Fibroblast of peridontal ligament (primary cell): ENCODE results near the gene MAP4K4.
A peak's percentile ranks its signal among the peaks of the same experiment; 100 is the strongest.
"Not testable (repeated sequence)": the region's sequence is repeated elsewhere in the genome, so short reads cannot be mapped to it uniquely, and the experiment has no call there.

ENCODE experiments used
- DNase-seq: peaks from one replicate; pipeline ENCODE4 v3.0.0-alpha.2; 2010; ENCODE audit errors: extremely low read depth

The MAP4K4 gene

GRCh38 chr2:101742547-101742946, 45.0 kb downstream of the MAP4K4 start:
- no peak for DNase-seq

DNA sequence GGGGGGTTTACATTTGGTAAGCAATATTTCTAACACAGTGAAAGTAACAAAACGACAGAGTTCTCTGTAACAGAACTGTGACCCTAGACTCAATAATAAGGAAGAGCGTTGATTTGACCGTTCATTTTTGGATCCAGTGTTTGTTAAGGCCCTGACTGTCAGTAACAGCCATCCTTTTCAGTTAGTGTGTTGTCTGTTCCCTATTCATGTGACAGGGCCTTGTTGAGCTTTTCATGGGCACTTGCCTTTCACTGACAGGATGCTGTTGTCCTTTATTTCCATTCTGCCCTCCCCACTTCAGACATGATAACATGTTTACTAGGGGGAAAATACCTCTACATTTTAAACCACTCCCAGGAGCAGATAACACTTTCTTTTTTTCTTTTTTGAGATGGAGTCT, 45.8 kb downstream of the MAP4K4 start:
- DNase-seq = no peak

DNA sequence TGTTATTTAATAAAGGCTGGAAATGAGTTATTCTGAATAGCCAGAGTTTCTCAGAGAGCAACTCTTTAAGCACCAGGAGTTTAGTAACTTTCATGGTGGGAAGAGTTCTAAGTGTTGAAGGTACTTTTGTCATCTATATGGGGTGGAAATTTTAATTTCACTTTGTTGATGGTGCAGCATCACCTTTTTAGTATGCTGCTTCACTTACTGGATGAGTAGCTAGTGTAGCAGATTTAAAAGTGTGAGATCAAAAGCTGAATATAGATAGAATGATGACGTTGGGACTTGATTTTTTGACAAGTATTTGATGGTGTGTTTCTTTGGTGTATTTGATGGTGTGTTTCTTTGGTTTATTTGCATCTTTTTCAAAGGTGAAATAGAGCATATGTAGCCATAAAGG, 47.3 kb downstream of the MAP4K4 start:
- no peak for DNase-seq

DNA sequence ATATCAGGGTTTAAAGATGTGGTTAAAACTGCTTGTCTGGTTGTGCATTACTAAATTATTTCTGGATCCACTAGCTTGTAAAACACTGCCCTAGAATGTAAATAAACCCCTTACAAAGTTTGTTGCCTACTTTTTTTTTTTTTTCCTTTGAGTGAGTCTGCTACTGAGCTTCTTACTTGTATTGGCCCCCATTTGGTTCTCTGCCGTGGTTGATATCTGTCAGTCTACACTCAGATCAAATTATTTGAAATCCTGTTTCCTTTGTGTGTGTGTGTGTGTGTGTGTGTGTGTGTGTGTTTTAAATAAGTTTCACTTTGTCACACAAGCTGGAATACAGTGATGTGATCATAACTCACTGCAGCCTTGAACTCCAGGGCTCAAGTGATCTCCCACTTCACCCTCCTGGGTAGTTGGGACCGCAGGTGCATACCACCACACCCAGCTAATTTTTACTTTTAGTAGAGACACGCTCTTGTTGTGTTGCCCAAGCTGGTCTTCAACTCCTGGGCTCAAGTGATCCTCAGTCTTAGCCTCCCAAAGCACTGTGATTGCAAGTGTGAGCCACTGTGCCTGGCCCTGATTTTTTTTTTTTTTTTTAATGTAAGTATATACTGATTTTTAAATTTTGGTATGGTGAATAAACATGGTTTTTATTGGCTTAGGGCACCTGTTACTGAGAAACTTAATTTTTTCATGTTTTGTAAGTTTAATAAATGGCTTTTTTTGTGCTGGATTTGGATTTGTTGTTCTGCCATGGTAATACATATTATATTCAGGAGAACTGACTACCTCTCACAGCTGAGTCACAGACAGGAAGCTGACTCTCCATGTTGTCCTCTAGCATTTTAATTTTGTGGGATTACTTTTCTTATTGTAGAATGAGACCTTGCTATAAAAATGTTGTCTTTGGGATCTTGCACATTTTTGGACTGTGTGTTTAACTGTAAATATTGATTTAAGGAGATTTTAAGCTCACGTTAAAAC, 48.5 kb downstream of the MAP4K4 start:
- peak; percentile 65 for DNase-seq

- DNase-seq = no peak
Measured at GRCh38 chr2:101748000-101748399, 50.5 kb downstream of the MAP4K4 start.

DNA sequence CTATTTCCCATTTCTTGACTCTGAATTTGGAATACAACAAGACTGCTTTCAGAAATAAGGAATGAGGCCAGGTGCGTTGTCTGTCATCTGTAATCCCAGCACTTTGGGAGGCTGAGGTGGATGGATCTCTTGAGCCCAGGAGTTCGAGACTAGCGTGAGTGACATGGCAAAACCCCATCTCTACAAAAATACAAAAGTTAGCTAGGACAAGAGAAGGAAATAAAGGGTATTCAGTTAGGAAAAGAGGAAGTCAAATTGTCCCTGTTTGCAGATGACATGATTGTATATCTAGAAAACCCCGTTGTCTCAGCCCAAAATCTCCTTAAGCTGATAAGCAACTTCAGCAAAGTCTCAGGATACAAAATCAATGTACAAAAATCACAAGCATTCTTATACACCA, 51.0 kb downstream of the MAP4K4 start:
- DNase-seq = not testable (repeated sequence)

DNA sequence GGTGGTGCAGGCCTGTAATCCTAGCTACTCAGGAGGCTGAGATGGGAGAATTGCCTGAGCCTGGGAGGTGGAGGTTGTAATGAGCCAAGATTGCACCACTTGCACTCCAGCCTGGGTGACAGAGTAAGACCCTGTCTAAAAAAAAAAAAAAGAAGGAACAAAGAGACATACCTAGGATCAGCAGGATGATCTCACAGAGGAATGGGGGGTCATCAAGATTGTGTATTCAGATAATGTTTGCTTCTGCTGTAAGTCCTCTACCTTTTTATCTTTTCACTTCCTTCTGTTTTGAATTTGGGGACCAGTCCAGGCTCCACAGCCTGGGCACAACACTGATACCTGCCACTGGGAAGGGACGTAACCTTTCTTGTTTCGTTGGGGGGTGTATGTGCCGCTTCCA, 53.2 kb downstream of the MAP4K4 start:
- DNase-seq = no peak

- no peak for DNase-seq
Measured at GRCh38 chr2:101751276-101751815, 53.8 kb downstream of the MAP4K4 start.

DNA sequence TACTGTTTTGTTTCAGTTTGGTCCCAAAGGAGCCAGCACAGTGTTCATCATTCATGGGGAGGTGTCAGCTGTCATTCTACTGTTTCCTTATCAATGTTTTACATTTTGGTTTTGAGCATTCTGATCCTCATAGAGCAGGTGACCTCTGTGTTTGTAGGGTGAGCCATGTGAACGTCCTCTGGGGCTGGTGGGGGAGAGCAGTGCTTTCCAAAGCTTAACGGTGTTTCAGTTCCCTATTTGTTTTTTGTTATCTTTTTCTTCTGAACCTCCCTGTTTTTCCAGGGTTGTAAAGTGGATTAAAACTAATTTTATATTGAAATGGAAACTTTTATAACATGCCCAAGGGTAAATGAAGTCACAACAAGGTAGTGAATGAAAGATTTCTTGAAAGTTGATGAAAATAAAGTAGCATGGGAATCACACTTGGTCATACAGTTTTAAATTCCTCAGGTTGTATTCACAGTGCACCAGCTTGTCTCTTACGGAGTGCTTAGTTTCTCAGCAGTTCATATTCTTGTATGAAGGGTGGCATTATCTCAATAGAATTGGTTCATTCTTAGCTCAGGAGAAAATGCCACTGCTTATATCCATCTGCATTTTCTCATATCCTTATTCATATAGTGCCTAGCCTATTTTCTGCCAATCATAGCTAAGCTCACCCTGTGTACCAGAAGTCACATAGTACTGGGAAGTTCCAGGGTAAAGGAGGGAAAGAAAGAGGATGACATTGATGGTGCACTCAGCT, 54.5 kb downstream of the MAP4K4 start:
- no peak for DNase-seq

DNA sequence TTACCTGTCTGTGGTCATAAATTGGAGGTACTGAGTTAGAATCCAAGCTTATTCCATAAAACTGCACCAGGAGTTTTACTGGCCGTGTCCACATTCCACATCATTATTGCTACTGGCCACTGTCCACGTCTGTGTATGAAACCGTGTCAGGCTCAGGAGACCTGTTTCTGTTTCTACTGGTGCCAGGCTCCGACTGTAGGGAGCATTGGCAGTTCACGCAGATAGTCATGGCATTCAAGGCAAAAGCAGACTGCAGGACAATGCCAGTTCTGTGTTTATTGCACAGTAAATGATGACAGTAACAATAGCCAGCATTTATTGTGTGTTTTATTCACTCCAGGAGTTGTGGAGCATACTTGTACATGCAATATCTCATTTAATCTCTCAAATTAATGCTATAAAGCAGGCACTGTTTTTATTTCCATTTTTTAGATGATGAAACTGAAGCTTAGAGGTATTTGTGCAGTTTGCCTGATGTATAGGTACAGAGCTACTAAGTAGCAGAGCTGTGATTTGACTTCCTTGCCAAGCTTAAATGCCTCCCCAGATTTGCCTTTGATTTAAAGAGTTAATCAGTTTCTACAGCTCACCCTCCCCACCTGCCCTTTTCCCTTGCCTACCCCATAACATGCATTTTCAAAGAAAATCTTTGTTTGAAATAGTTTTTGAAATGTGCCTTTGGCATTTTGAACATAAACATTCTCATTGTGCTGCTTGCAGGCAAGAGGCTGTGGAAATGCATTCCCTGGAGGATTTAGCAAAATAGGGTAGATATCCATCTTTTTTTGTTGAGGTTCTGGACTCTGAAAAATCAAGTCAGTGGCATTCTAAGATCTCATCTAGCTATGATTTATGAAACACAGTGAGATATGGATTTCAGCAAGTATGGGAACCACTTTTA, 55.5 kb downstream of the MAP4K4 start:
- DNase-seq = peak; percentile 81

DNA sequence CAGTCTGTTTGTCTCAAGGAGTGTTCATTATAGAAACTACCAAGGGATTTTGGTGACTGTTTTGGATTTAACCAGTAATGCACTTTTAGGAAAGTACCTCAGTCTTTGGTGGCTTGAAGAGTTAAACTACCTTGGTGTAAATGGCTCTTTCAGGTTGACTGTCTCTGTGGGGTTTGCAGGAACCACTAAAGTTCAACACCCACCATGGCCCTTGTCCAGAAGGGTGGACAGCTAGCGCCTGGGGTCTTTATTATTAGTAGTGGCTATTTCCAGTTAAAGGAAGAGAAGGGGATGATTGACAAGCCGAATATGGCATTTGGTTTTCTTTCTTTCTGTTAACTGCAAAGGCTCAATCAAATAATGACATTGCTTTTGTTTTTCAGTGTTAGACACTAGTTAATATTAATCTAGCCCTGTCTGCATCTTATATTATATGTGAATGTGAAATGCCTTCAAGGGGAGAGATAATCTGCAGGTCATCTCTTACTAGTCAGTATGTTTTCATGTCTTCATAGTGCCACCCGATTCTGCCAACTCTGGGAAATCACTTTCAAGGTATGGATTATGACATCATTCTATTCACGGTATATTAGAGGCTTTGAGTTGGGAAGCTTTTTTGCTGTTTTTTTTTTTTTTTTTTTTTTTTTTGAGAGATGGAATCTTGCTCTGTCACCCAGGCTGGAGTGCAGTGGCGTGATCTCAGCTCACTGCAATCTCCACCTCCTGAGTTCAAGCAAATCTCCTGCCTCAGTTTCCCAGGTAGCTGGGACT, 56.4 kb downstream of the MAP4K4 start:
- DNase-seq = no peak

GRCh38 chr2:101754618-101755017, 57.1 kb downstream of the MAP4K4 start:
- DNase-seq = peak; percentile 53

DNA sequence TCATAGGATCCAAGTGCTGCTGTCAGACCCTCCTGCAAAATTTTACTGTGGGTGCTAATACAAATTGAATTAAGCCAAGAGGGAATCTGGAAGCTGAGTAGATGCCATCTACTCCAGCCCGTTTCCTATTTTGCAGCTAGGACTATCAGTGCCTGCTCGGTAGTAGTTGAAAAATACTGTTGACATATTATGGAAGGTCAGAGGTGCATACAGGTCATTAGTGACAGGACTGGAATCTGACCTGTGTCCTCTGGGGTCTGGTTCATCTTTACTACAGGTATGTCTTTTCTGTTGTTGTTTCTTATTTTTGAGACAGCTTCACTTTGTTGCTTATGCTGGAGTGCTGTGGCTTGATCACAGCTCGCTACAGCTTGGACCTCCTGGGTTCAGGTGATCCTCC, 58.8 kb downstream of the MAP4K4 start:
- DNase-seq = no peak

- DNase-seq = peak; percentile 50
Measured at GRCh38 chr2:101758001-101758400, 60.5 kb downstream of the MAP4K4 start.

DNA sequence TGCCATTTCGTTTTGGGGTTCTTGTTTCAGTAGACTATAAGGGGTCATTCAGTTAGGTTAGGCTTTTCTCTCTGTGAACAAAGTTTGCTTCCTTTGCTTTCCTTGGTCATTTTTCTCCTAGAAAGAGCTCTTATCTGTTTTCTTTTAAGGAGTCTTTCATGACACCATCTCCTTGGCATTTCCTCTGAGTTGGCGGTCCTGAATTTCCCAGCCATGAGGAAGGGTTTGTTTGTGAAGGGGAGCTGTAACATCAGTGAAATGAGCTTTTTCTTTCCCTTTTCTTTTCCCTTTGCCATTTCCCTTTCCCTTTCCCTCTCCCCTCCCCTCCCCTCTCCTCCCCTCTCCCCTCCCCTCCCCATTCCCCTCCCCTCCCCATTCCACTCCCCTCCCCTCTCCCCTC, 61.7 kb downstream of the MAP4K4 start:
- DNase-seq = peak; percentile 94

DNA sequence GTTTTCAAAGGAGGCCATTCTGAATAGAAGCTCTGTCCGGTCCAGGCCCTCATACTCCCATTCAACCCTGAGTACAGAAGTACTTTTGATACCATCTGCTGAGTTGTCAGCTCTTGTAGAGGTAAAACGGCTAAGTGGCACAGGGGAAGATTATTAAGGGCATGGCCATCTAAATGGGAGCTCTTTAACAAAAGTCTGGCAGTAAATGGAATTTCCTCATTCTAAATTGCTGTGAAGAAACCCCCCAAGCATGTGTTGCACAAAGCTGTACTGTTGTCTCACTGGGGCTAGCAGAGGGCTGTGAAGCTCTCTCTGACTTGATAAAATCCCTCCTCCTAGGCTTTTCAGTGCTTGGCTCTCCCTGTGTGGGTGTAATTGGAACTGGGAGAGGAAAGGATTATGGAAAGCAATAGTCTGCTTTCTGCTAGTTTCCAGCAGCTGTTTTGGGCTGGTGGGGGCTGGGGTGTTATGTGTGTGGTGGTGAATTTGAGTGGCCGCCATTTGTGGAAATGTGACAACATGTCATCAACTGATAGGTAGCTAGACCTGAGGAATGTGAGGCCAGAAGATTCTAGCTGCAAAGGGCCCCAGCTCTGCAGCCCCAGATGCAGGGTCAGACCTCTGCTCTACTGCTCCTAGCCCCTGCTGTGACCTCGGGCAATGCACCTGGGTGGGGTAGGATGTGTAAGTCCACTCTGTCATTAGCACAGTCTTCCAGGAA, 65.1 kb downstream of the MAP4K4 start:
- DNase-seq = no peak

DNA sequence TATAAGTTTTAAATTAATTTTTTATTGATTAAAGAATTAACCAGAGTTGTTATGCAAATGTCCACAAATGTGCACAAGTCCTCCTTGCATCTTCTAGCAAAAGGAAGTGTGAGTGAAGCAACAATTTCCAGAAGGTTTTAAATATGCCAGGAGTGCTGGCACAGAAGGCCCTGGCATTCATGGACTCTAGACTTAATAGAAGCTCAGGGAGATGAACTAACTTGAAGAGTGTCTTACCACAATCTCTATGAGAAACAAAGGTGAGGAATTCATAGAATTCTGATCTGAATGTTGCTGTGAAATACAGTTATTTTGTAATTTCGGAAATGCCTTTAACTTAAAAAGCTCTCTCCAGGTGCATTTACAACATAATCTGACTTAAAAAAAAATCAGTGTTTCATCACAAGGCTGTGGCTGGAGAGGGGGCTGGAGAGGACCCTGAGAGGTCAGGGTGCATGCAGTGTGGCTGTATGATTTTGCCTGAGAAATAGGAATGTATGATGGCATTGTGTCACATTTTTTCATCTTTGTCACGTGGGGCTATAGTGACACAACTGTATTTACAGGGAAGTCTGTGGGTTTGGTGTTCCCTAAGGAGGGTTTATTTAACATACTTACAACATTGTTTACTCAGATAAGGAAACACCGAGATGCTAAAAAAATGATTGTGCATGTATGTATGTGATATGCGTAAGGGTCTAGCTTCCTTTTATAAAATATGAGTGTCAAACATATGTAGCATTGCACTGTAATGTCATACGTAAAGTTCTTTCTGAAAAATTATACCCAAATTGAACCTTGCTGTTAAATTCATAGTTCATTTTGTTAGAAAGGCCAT, 66.2 kb downstream of the MAP4K4 start:
- DNase-seq = no peak

DNA sequence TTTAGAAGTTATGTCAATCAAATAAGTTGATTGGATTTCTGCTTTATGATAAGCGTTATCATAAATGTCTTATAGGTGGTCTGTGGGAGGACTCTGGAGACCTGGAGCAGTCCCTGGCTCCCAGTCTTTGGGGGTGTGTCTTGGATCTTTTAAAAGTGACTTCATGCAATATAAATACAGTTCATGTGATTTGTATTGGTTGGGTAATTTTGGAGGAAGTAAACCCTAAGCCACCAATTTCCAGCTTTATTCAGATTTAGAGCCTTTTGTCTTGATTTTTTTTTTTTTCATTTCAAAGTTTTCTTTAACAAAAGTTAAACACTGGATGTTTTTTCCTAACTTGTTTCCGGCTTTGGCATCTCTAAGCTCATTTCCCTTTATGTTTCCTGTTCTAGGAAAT, 68.8 kb downstream of the MAP4K4 start:
- peak; percentile 49 for DNase-seq
